ENCODE data around the gene ETV3L.

DNA sequence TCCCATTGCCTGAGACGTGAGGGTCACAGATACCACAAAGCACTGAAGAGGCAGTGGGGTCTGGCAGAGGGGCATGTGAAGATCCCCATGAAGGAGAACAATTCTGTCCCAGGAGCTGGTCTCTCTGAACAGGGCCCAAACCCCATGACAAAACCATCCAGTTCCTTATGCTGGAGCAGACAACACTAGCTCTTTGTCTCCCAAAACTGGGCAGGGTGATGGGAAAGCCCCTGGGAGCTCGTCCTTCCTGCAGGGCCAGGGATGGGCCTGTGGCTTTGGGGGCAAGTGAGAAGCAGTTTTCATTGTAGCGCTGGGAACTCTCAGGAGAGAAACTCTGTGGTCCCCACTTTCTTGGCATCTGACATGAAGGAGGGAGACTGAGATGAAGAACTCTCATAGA lies 8.8 kb downstream of the ETV3L start:
- no peak for TF ChIP-seq POLR2A (IDR thresholded peaks at IDR 0.05)
- TF ChIP-seq, protein P1, sequence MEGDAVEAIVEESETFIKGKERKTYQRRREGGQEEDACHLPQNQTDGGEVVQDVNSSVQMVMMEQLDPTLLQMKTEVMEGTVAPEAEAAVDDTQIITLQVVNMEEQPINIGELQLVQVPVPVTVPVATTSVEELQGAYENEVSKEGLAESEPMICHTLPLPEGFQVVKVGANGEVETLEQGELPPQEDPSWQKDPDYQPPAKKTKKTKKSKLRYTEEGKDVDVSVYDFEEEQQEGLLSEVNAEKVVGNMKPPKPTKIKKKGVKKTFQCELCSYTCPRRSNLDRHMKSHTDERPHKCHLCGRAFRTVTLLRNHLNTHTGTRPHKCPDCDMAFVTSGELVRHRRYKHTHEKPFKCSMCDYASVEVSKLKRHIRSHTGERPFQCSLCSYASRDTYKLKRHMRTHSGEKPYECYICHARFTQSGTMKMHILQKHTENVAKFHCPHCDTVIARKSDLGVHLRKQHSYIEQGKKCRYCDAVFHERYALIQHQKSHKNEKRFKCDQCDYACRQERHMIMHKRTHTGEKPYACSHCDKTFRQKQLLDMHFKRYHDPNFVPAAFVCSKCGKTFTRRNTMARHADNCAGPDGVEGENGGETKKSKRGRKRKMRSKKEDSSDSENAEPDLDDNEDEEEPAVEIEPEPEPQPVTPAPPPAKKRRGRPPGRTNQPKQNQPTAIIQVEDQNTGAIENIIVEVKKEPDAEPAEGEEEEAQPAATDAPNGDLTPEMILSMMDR (IDR thresholded peaks at IDR 0.05 in 8 of 11, conservative IDR thresholded peaks at IDR 0.05 in 3 of 11), result no peak
- TF ChIP-seq POLR2AphosphoS5 (IDR thresholded peaks at IDR 0.05), result no peak

All from spleen (tissue), 7 donors.